Stimulated activated effector memory CD8-positive, alpha-beta T cell treated with anti-CD3 and anti-CD28 coated beads, Interleukin-12 subunit alpha, Interleukin-12 subunit beta, amount 100 ng/mL, for 72 hours (primary cell): ENCODE results near the gene INAFM2.

Experiments used
- ATAC-seq: fragments of 150-1000 bp; cut with Tn5 transposase; 2 replicates; pipeline ENCODE4 v1.10.0; 2021
- DNase-seq, 2 donors: peaks; one replicate each; pipeline ENCODE4 v3.0.0; 2021 to 2022; ENCODE audit warnings: low spot score in 2 of 2
- H3K27ac Mint-ChIP-seq: one replicate; pipeline ENCODE4 v1.8.0; 2022; ENCODE audit warnings: mild to moderate bottlenecking, mixed read lengths
- H3K36me3 Mint-ChIP-seq: one replicate; pipeline ENCODE4 v1.8.0; 2022; ENCODE audit warnings: mild to moderate bottlenecking, mixed read lengths
- H3K4me1 Mint-ChIP-seq: one replicate; pipeline ENCODE4 v1.8.0; 2022; ENCODE audit warnings: mixed read lengths
- H3K4me3 Mint-ChIP-seq: one replicate; pipeline ENCODE4 v1.8.0; 2022; ENCODE audit warnings: mild to moderate bottlenecking, mixed read lengths
- H3K9me3 Mint-ChIP-seq: one replicate; pipeline ENCODE4 v1.8.0; 2022; ENCODE audit warnings: mixed read lengths

Gene INAFM2

GRCh38 chr15:40365016-40365415, 41.5 kb downstream of the INAFM2 start:
- ATAC-seq (no peak), DNase-seq (no peak)
- Mint-ChIP-seq H3K9me3 (no peaks in the 10 kb centered on the region), H3K36me3 (no peaks in the 10 kb centered on the region), H3K4me3 (no peak overlapping the region), H3K4me1 (peaks cover 45% of the 10 kb centered on the region), H3K27ac (no peak overlapping the region)

DNA sequence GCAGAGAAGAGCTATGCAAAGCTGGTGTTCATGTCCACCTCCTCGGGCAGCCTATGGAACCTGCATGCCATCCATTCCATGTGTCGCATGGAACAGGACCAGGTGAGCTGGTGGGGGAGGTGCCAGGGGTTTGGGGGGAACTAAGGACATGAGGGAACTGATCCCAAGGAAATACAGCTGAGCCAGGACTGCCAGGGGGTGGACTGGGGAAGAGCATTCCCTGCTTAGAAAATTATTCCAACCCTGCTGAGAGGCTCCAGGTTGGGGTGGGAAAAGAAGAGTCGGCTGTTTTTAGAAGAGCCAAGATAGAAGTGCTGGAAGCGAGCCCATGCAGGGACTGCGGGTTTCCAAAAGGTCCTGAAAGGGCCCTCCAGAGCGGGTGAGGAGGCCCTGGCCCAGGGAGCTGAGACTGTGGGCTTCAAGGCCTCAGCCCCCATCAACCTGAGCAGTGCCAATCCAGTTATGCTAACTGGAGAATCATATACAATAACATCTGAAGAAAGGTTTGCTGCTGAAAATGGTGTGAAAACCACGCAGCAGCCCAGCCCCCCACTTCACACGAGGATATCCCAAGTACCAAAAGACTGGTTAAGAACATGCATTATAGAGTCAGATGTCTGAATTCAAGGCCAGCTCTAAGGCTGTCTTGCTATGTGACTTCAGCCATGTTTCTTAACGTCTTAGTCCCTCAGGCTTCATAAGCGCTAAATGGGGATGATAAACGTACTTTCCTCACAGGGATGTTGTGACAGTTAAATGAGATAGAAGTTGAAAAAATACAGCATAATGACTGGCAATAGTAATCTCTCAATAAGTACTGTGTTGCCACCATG, 42.3 kb downstream of the INAFM2 start:
- Mint-ChIP-seq H3K4me3 (no peak overlapping the region), H3K9me3 (no peaks in the 10 kb centered on the region), H3K4me1 (peaks cover 45% of the 10 kb centered on the region), H3K36me3 (no peaks in the 10 kb centered on the region), H3K27ac (no peak overlapping the region)
- ATAC-seq: no peak
- no peak for DNase-seq

- Mint-ChIP-seq H3K9me3 (no peaks in the 10 kb centered on the region), H3K4me3 (peak overlapping the region; percentile 86), H3K4me1 (peaks cover 45% of the 10 kb centered on the region), H3K27ac (peak overlapping the region; percentile 94), H3K36me3 (no peaks in the 10 kb centered on the region)
- ATAC-seq (no peak), DNase-seq (no peak)
Observed at GRCh38 chr15:40366457-40367370, 43.2 kb downstream of the INAFM2 start.

GRCh38 chr15:40367371-40367685, 43.8 kb downstream of the INAFM2 start:
- peaks cover 45% of the 10 kb centered on the region for H3K4me1 Mint-ChIP-seq
- ATAC-seq (no peak), DNase-seq (no peak)

GRCh38 chr15:40367686-40368611, 44.5 kb downstream of the INAFM2 start:
- DNase-seq (peak; percentile 84 to 91), ATAC-seq (peak; percentile 93)
- Mint-ChIP-seq H3K36me3 (no peaks in the 10 kb centered on the region), H3K27ac (peak overlapping the region; percentile 94), H3K4me1 (peaks cover 45% of the 10 kb centered on the region), H3K9me3 (no peaks in the 10 kb centered on the region), H3K4me3 (peak overlapping the region; percentile 86)

More at GRCh38 chr15:40367371-40367685, 43.8 kb downstream of the INAFM2 start:
- H3K4me3 Mint-ChIP-seq: peak overlapping the region; percentile 86
- no peaks in the 10 kb centered on the region for H3K9me3 Mint-ChIP-seq
- no peaks in the 10 kb centered on the region for H3K36me3 Mint-ChIP-seq
- peak overlapping the region; percentile 94 for H3K27ac Mint-ChIP-seq

GRCh38 chr15:40368719-40369473, 45.4 kb downstream of the INAFM2 start:
- no peak for DNase-seq
- Mint-ChIP-seq H3K9me3 (no peaks in the 10 kb centered on the region), H3K4me3 (peak overlapping the region; percentile 86), H3K36me3 (no peaks in the 10 kb centered on the region), H3K4me1 (peaks cover 41% of the 10 kb centered on the region), H3K27ac (no peak overlapping the region)
- ATAC-seq: no peak

GRCh38 chr15:40369474-40369869, 46.0 kb downstream of the INAFM2 start:
- DNase-seq (no peak), ATAC-seq (no peak)
- no peaks in the 10 kb centered on the region for H3K36me3 Mint-ChIP-seq
- H3K27ac Mint-ChIP-seq: no peak overlapping the region
- peak overlapping the region; percentile 86 for H3K4me3 Mint-ChIP-seq
- peaks cover 35% of the 10 kb centered on the region for H3K4me1 Mint-ChIP-seq
- H3K9me3 Mint-ChIP-seq: no peaks in the 10 kb centered on the region

DNA sequence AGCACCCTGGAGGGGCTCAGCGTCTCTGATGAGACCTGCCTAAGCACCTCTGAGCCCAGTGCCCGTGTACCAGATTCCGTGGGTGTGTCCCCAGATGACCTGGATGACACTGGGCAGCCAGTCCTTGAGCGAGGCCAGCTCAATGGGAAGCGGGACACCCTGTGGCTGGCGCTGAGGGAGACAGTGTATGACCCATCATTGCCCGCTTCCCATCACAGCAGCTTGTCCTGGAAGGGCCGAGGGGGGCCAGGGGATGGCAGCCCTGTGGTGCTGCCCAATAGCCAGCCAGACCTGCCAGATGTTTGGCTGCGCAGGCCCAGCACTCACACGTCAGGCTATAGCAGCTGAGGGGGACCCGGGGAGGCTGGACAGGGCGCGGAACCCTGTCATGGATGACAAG, 46.5 kb downstream of the INAFM2 start:
- Mint-ChIP-seq H3K27ac (no peak overlapping the region), H3K36me3 (no peaks in the 10 kb centered on the region), H3K9me3 (no peaks in the 10 kb centered on the region), H3K4me1 (peaks cover 35% of the 10 kb centered on the region), H3K4me3 (no peak overlapping the region)
- ATAC-seq: no peak
- no peak for DNase-seq

GRCh38 chr15:40372981-40373380, 49.5 kb downstream of the INAFM2 start:
- Mint-ChIP-seq H3K9me3 (no peaks in the 10 kb centered on the region), H3K27ac (no peak overlapping the region), H3K4me1 (peaks cover 7% of the 10 kb centered on the region), H3K36me3 (no peaks in the 10 kb centered on the region), H3K4me3 (no peak overlapping the region)
- DNase-seq: no peak
- ATAC-seq: no peak
